NCI-H2196 (cell line): ENCODE data around the gene CCDC6.
"Not testable (repeated sequence)": the region's sequence is repeated elsewhere in the genome, so short reads cannot be mapped to it uniquely, and the experiment has no call there.

Experiments used
- DNase-seq: peaks from one replicate; lab custom pipeline; 2025; ENCODE audit not compliant: unreplicated experiment; lab: John Stamatoyannopoulos, UW

CCDC6 gene

GRCh38 chr10:59880971-59881510 lies 25.3 kb downstream of the CCDC6 start:
- DNase-seq, result no peak

- DNase-seq, result no peak
These were observed 26.2 kb downstream of the CCDC6 start for GRCh38 chr10:59880019-59880717.

- DNase-seq, result no peak
These were observed 26.9 kb downstream of the CCDC6 start for GRCh38 chr10:59879363-59879913.

GRCh38 chr10:59878915-59879314 lies 27.4 kb downstream of the CCDC6 start:
- no peak for DNase-seq

GRCh38 chr10:59878289-59878688 lies 28.1 kb downstream of the CCDC6 start:
- DNase-seq, result no peak

- no peak for DNase-seq
These were observed 29.1 kb downstream of the CCDC6 start for GRCh38 chr10:59877191-59877671.

GRCh38 chr10:59876695-59877094 lies 29.7 kb downstream of the CCDC6 start:
- DNase-seq, result no peak

- not testable (repeated sequence) for DNase-seq
These were observed 30.1 kb downstream of the CCDC6 start for GRCh38 chr10:59876208-59876607.

- DNase-seq, result no peak
These were observed 32.5 kb downstream of the CCDC6 start for GRCh38 chr10:59873896-59874295.

GRCh38 chr10:59872892-59873463 lies 33.4 kb downstream of the CCDC6 start:
- peak; percentile 38 for DNase-seq

GRCh38 chr10:59870152-59870551 lies 36.2 kb downstream of the CCDC6 start:
- DNase-seq, result no peak

- DNase-seq, result no peak
These were observed 36.8 kb downstream of the CCDC6 start for GRCh38 chr10:59869594-59869940.

- no peak for DNase-seq
These were observed 37.4 kb downstream of the CCDC6 start for GRCh38 chr10:59868696-59869593.

- DNase-seq, result no peak
These were observed 38.8 kb downstream of the CCDC6 start for GRCh38 chr10:59867590-59867989.

GRCh38 chr10:59865101-59865500 lies 41.3 kb downstream of the CCDC6 start:
- DNase-seq, result peak; percentile 6

- DNase-seq, result no peak
These were observed 42.0 kb downstream of the CCDC6 start for GRCh38 chr10:59864141-59864962.

GRCh38 chr10:59859570-59859969 lies 46.8 kb downstream of the CCDC6 start:
- DNase-seq, result no peak

- no peak for DNase-seq
These were observed 48.4 kb downstream of the CCDC6 start for GRCh38 chr10:59857921-59858320.

- no peak for DNase-seq
These were observed 49.3 kb downstream of the CCDC6 start for GRCh38 chr10:59857049-59857448.

GRCh38 chr10:59856104-59856503 lies 50.3 kb downstream of the CCDC6 start:
- DNase-seq, result no peak
